ENCODE data around the gene DGLUCY. TPM values are rescaled to one million over a fixed set of nuclear protein-coding genes. Genes with fewer than 3 reads are reported as not detected.

DGLUCY gene
- total and polyA plus RNA-seq, 4 donors: 42.5 to 72.4 (median 51.1) TPM

- H3K4me1 ChIP-seq (ENCODE audit: control insufficient read depth, insufficient read depth, low read length): peaks cover 26% of the 10 kb centered on the region
- peaks cover 43% of the 10 kb centered on the region for H3K36me3 ChIP-seq (ENCODE audit: control insufficient read depth, insufficient read depth, low read length)
- no peaks in the 10 kb centered on the region for H3K27me3 ChIP-seq (ENCODE audit: control insufficient read depth, insufficient read depth, low read length)
- no peak overlapping the region for H3K27ac ChIP-seq (ENCODE audit: low read depth, low read length)
- WGBS (ENCODE audit: insufficient coverage): 89% methylated on average over 1 of the region's 2 CpGs
- no peak for DNase-seq (ENCODE audit: low read depth in 4 of 6, low spot score in 6 of 6)
- H3K4me3 ChIP-seq (ENCODE audit: low read depth, low read length): no peak overlapping the region
- no peaks in the 10 kb centered on the region for H3K9me3 ChIP-seq (ENCODE audit: control insufficient read depth, insufficient read depth, low read length)
Measured at GRCh38 chr14:91158091-91158790, 44.4 kb downstream of the DGLUCY start.

GRCh38 chr14:91159182-91159581, 45.3 kb downstream of the DGLUCY start:
- Histone ChIP-seq H3K27ac (ENCODE audit: low read depth, low read length) (no peak overlapping the region), H3K36me3 (ENCODE audit: control insufficient read depth, insufficient read depth, low read length) (peaks cover 47% of the 10 kb centered on the region)
- WGBS (ENCODE audit: insufficient coverage): 96% methylated on average over 4 of the region's 6 CpGs

GRCh38 chr14:91159906-91160305, 46.0 kb downstream of the DGLUCY start:
- Histone ChIP-seq H3K36me3 (ENCODE audit: control insufficient read depth, insufficient read depth, low read length) (peaks cover 51% of the 10 kb centered on the region), H3K4me1 (ENCODE audit: control insufficient read depth, insufficient read depth, low read length) (peaks cover 19% of the 10 kb centered on the region), H3K27ac (ENCODE audit: low read depth, low read length) (no peak overlapping the region), H3K9me3 (ENCODE audit: control insufficient read depth, insufficient read depth, low read length) (no peaks in the 10 kb centered on the region), H3K27me3 (ENCODE audit: control insufficient read depth, insufficient read depth, low read length) (no peaks in the 10 kb centered on the region), H3K4me3 (ENCODE audit: low read depth, low read length) (no peak overlapping the region)
- 85% methylated on average over 5 of the region's 6 CpGs for WGBS (ENCODE audit: insufficient coverage)
- DNase-seq (ENCODE audit: low read depth in 4 of 6, low spot score in 6 of 6): no peak

More at GRCh38 chr14:91159182-91159581, 45.3 kb downstream of the DGLUCY start:
- DNase-seq (ENCODE audit: low read depth in 4 of 6, low spot score in 6 of 6): no peak
- no peaks in the 10 kb centered on the region for H3K27me3 ChIP-seq (ENCODE audit: control insufficient read depth, insufficient read depth, low read length)
- no peaks in the 10 kb centered on the region for H3K9me3 ChIP-seq (ENCODE audit: control insufficient read depth, insufficient read depth, low read length)
- H3K4me3 ChIP-seq (ENCODE audit: low read depth, low read length): no peak overlapping the region
- peaks cover 24% of the 10 kb centered on the region for H3K4me1 ChIP-seq (ENCODE audit: control insufficient read depth, insufficient read depth, low read length)

- Histone ChIP-seq H3K9me3 (ENCODE audit: control insufficient read depth, insufficient read depth, low read length) (no peaks in the 10 kb centered on the region), H3K27ac (ENCODE audit: low read depth, low read length) (no peak overlapping the region), H3K4me3 (ENCODE audit: low read depth, low read length) (no peak overlapping the region), H3K36me3 (ENCODE audit: control insufficient read depth, insufficient read depth, low read length) (peaks cover 51% of the 10 kb centered on the region), H3K27me3 (ENCODE audit: control insufficient read depth, insufficient read depth, low read length) (no peaks in the 10 kb centered on the region), H3K4me1 (ENCODE audit: control insufficient read depth, insufficient read depth, low read length) (peaks cover 3% of the 10 kb centered on the region)
- WGBS (ENCODE audit: insufficient coverage): 73% methylated on average over 14 of the region's 14 CpGs
- peak in 1 of 6 donors; percentile 79 for DNase-seq (ENCODE audit: low read depth in 4 of 6, low spot score in 6 of 6)
Measured at GRCh38 chr14:91163316-91163715, 49.4 kb downstream of the DGLUCY start.

GRCh38 chr14:91164676-91165075, 50.8 kb downstream of the DGLUCY start:
- Histone ChIP-seq H3K4me1 (ENCODE audit: control insufficient read depth, insufficient read depth, low read length) (peaks cover 4% of the 10 kb centered on the region), H3K4me3 (ENCODE audit: low read depth, low read length) (no peak overlapping the region), H3K36me3 (ENCODE audit: control insufficient read depth, insufficient read depth, low read length) (peaks cover 57% of the 10 kb centered on the region), H3K27me3 (ENCODE audit: control insufficient read depth, insufficient read depth, low read length) (no peaks in the 10 kb centered on the region), H3K9me3 (ENCODE audit: control insufficient read depth, insufficient read depth, low read length) (no peaks in the 10 kb centered on the region), H3K27ac (ENCODE audit: low read depth, low read length) (no peak overlapping the region)
- DNase-seq (ENCODE audit: low read depth in 4 of 6, low spot score in 6 of 6): no peak
- no CpG with 5 or more reads among the region's 1 CpG for WGBS (ENCODE audit: insufficient coverage)

- Histone ChIP-seq H3K4me1 (ENCODE audit: control insufficient read depth, insufficient read depth, low read length) (peaks cover 25% of the 10 kb centered on the region), H3K27ac (ENCODE audit: low read depth, low read length) (no peak overlapping the region), H3K9me3 (ENCODE audit: control insufficient read depth, insufficient read depth, low read length) (no peaks in the 10 kb centered on the region), H3K27me3 (ENCODE audit: control insufficient read depth, insufficient read depth, low read length) (no peaks in the 10 kb centered on the region), H3K4me3 (ENCODE audit: low read depth, low read length) (no peak overlapping the region), H3K36me3 (ENCODE audit: control insufficient read depth, insufficient read depth, low read length) (peaks cover 50% of the 10 kb centered on the region)
- no peak for DNase-seq (ENCODE audit: low read depth in 4 of 6, low spot score in 6 of 6)
- 95% methylated on average over 3 of the region's 5 CpGs for WGBS (ENCODE audit: insufficient coverage)
Measured at GRCh38 chr14:91167380-91167770, 53.5 kb downstream of the DGLUCY start.

- Histone ChIP-seq H3K4me1 (ENCODE audit: control insufficient read depth, insufficient read depth, low read length) (peaks cover 25% of the 10 kb centered on the region), H3K27ac (ENCODE audit: low read depth, low read length) (peak overlapping the region; percentile 3), H3K27me3 (ENCODE audit: control insufficient read depth, insufficient read depth, low read length) (no peaks in the 10 kb centered on the region), H3K36me3 (ENCODE audit: control insufficient read depth, insufficient read depth, low read length) (peaks cover 43% of the 10 kb centered on the region), H3K4me3 (ENCODE audit: low read depth, low read length) (no peak overlapping the region), H3K9me3 (ENCODE audit: control insufficient read depth, insufficient read depth, low read length) (no peaks in the 10 kb centered on the region)
- no peak for DNase-seq (ENCODE audit: low read depth in 4 of 6, low spot score in 6 of 6)
- WGBS (ENCODE audit: insufficient coverage): over 99% methylated on average over 8 of the region's 8 CpGs
Measured at GRCh38 chr14:91169951-91170350, 56.1 kb downstream of the DGLUCY start.

GRCh38 chr14:91170504-91171121, 56.7 kb downstream of the DGLUCY start:
- 35% methylated on average over 9 of the region's 9 CpGs for WGBS (ENCODE audit: insufficient coverage)
- H3K9me3 ChIP-seq (ENCODE audit: control insufficient read depth, insufficient read depth, low read length): no peaks in the 10 kb centered on the region
- H3K36me3 ChIP-seq (ENCODE audit: control insufficient read depth, insufficient read depth, low read length): peaks cover 43% of the 10 kb centered on the region
- DNase-seq (ENCODE audit: low read depth in 4 of 6, low spot score in 6 of 6): peak in 2 of 6 donors; percentile 64 to 72
- H3K4me3 ChIP-seq (ENCODE audit: low read depth, low read length): no peak overlapping the region
- no peaks in the 10 kb centered on the region for H3K27me3 ChIP-seq (ENCODE audit: control insufficient read depth, insufficient read depth, low read length)
- peak overlapping the region; percentile 69 for H3K27ac ChIP-seq (ENCODE audit: low read depth, low read length)
- peaks cover 25% of the 10 kb centered on the region for H3K4me1 ChIP-seq (ENCODE audit: control insufficient read depth, insufficient read depth, low read length)

GRCh38 chr14:91171291-91171690, 57.4 kb downstream of the DGLUCY start:
- Histone ChIP-seq H3K27me3 (ENCODE audit: control insufficient read depth, insufficient read depth, low read length) (no peaks in the 10 kb centered on the region), H3K4me3 (ENCODE audit: low read depth, low read length) (no peak overlapping the region), H3K36me3 (ENCODE audit: control insufficient read depth, insufficient read depth, low read length) (peaks cover 43% of the 10 kb centered on the region), H3K27ac (ENCODE audit: low read depth, low read length) (peak overlapping the region; percentile 69), H3K9me3 (ENCODE audit: control insufficient read depth, insufficient read depth, low read length) (no peaks in the 10 kb centered on the region), H3K4me1 (ENCODE audit: control insufficient read depth, insufficient read depth, low read length) (peaks cover 25% of the 10 kb centered on the region)
- WGBS (ENCODE audit: insufficient coverage): 72% methylated on average over 5 of the region's 5 CpGs
- peak in 1 of 6 donors; percentile 16 for DNase-seq (ENCODE audit: low read depth in 4 of 6, low spot score in 6 of 6)

GRCh38 chr14:91173221-91173670, 59.4 kb downstream of the DGLUCY start:
- Histone ChIP-seq H3K36me3 (ENCODE audit: control insufficient read depth, insufficient read depth, low read length) (peaks cover 41% of the 10 kb centered on the region), H3K27ac (ENCODE audit: low read depth, low read length) (no peak overlapping the region), H3K9me3 (ENCODE audit: control insufficient read depth, insufficient read depth, low read length) (no peaks in the 10 kb centered on the region), H3K4me3 (ENCODE audit: low read depth, low read length) (no peak overlapping the region), H3K4me1 (ENCODE audit: control insufficient read depth, insufficient read depth, low read length) (peaks cover 25% of the 10 kb centered on the region), H3K27me3 (ENCODE audit: control insufficient read depth, insufficient read depth, low read length) (no peaks in the 10 kb centered on the region)
- peak in 5 of 6 donors; percentile 55 to 91 (median 58) for DNase-seq (ENCODE audit: low read depth in 4 of 6, low spot score in 6 of 6)
- WGBS (ENCODE audit: insufficient coverage): 49% methylated on average over 10 of the region's 10 CpGs

All from spinal cord (tissue), 10 donors.